GM19035 (cell line): ENCODE results near the gene ZNF23.

ENCODE experiments used
- ATAC-seq: cut with Tn5 transposase; IDR thresholded peaks from one replicate; pipeline ENCODE4 v1.9.1; 2021; ENCODE audit not compliant: unreplicated experiment

ZNF23 gene

GRCh38 chr16:71428385-71428784 lies 33.7 kb downstream of the ZNF23 start:
- ATAC-seq, result no peak

GRCh38 chr16:71426880-71427615 lies 35.0 kb downstream of the ZNF23 start:
- no peak for ATAC-seq

- no peak for ATAC-seq
Measured at GRCh38 chr16:71426069-71426879, 35.8 kb downstream of the ZNF23 start.

GRCh38 chr16:71425746-71426068 lies 36.3 kb downstream of the ZNF23 start:
- no peak for ATAC-seq

GRCh38 chr16:71424626-71425025 lies 37.4 kb downstream of the ZNF23 start:
- ATAC-seq, result no peak

GRCh38 chr16:71423865-71424264 lies 38.2 kb downstream of the ZNF23 start:
- ATAC-seq, result no peak

GRCh38 chr16:71423016-71423415 lies 39.0 kb downstream of the ZNF23 start:
- no peak for ATAC-seq

GRCh38 chr16:71421911-71422310 lies 40.1 kb downstream of the ZNF23 start:
- ATAC-seq, result no peak

- no peak for ATAC-seq
Measured at GRCh38 chr16:71414038-71414437, 48.0 kb downstream of the ZNF23 start.

GRCh38 chr16:71413341-71413740 lies 48.7 kb downstream of the ZNF23 start:
- ATAC-seq, result no peak

- ATAC-seq, result peak; percentile 67
Measured at GRCh38 chr16:71412270-71413160, 49.5 kb downstream of the ZNF23 start.

- no peak for ATAC-seq
Measured at GRCh38 chr16:71410146-71410545, 51.9 kb downstream of the ZNF23 start.

GRCh38 chr16:71409011-71409775 lies 52.9 kb downstream of the ZNF23 start:
- ATAC-seq, result no peak

GRCh38 chr16:71408536-71408935 lies 53.5 kb downstream of the ZNF23 start:
- no peak for ATAC-seq

GRCh38 chr16:71407731-71408130 lies 54.3 kb downstream of the ZNF23 start:
- ATAC-seq, result no peak

GRCh38 chr16:71406724-71407123 lies 55.3 kb downstream of the ZNF23 start:
- no peak for ATAC-seq

- no peak for ATAC-seq
Measured at GRCh38 chr16:71406316-71406715, 55.7 kb downstream of the ZNF23 start.

GRCh38 chr16:71404364-71404763 lies 57.7 kb downstream of the ZNF23 start:
- ATAC-seq, result no peak

GRCh38 chr16:71402674-71403073 lies 59.4 kb downstream of the ZNF23 start:
- no peak for ATAC-seq

GRCh38 chr16:71402007-71402406 lies 60.0 kb downstream of the ZNF23 start:
- ATAC-seq, result no peak
